Nephron (organoid): ENCODE results near the gene VSIG1.

Source experiments
- H3K27ac Mint-ChIP-seq, 3 experiments: 2 replicates each; pipeline ENCODE4 v1.8.0; 2020; ENCODE audit warnings: mixed read lengths in 3 of 3, mild to moderate bottlenecking in 2 of 3, moderate library complexity in 1 of 3
- H3K27me3 Mint-ChIP-seq: 2 replicates; pipeline ENCODE4 v1.8.0; 2021; ENCODE audit warnings: low read depth, mild to moderate bottlenecking, moderate library complexity, mixed read lengths
- H3K36me3 Mint-ChIP-seq: 2 replicates; pipeline ENCODE4 v1.8.0; 2020; ENCODE audit warnings: low read depth, mixed read lengths
- H3K4me1 Mint-ChIP-seq: 2 replicates; pipeline ENCODE4 v1.8.0; 2020; ENCODE audit warnings: mixed read lengths
- H3K4me3 Mint-ChIP-seq, 3 experiments: 2 replicates each; pipeline ENCODE4 v1.8.0; 2020; ENCODE audit warnings: mild to moderate bottlenecking in 3 of 3, mixed read lengths in 3 of 3, moderate library complexity in 2 of 3
- H3K9me3 Mint-ChIP-seq: 2 replicates; pipeline ENCODE4 v1.8.0; 2020; ENCODE audit warnings: mixed read lengths
- TF ChIP-seq, protein P1 (sequence below), 3 experiments: fragments of 200-600 bp; sonication (generic); IDR thresholded peaks; one replicate each; pipeline ENCODE4 v1.5.0; 2021; ENCODE audit warnings: antibody characterized with exemption in 3 of 3; ENCODE audit not compliant: unreplicated experiment in 3 of 3

VSIG1 gene

DNA sequence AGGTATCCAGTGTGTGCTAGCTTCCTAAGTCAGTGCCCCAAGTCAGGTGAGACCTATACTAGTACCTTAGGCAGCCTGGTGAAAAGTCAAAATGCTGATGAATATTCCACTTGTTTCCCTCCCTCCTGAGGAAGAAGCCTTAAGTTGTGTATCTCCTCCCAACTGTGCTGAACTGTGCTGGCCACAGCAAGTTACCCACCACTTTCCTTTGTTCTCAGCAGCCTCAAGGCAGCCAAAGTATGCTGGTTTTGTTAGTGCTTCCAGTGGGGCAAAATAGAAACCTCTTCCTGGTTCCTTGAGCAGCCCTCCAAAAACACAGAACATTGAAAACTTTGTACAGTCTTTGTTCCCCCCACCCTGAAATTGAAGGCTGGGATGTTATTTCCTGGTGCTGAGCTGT, 60.6 kb downstream of the VSIG1 start:
- Mint-ChIP-seq H3K27ac (no peak overlapping the region), H3K9me3 (peaks cover 14% of the 10 kb centered on the region), H3K4me1 (no peaks in the 10 kb centered on the region), H3K4me3 (no peak overlapping the region), H3K36me3 (no peaks in the 10 kb centered on the region), H3K27me3 (peaks cover 3% of the 10 kb centered on the region)
- TF ChIP-seq, protein P1, sequence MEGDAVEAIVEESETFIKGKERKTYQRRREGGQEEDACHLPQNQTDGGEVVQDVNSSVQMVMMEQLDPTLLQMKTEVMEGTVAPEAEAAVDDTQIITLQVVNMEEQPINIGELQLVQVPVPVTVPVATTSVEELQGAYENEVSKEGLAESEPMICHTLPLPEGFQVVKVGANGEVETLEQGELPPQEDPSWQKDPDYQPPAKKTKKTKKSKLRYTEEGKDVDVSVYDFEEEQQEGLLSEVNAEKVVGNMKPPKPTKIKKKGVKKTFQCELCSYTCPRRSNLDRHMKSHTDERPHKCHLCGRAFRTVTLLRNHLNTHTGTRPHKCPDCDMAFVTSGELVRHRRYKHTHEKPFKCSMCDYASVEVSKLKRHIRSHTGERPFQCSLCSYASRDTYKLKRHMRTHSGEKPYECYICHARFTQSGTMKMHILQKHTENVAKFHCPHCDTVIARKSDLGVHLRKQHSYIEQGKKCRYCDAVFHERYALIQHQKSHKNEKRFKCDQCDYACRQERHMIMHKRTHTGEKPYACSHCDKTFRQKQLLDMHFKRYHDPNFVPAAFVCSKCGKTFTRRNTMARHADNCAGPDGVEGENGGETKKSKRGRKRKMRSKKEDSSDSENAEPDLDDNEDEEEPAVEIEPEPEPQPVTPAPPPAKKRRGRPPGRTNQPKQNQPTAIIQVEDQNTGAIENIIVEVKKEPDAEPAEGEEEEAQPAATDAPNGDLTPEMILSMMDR (IDR thresholded peaks at IDR 0.05; ENCODE audit: unreplicated experiment in 3 of 3) = no peak

DNA sequence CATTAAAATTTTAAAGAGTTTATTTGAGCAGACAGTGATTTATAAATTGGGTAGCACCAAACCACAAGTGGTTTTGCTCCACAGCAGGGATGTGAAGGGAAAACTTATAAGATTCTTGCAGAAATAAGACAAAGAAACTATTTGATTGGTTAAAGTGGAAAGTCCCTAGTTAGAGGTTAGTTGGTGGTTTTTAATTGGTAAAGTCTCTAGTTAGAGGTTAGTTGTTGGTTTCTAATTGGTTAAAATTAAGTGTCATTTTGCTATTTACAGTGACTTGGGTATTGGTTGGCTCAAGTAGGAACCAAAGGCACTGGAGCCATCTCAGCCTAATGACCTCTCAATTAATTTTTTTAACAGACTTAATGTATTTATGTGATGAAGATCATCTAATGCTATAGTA, 69.7 kb downstream of the VSIG1 start:
- H3K4me3 Mint-ChIP-seq = no peak overlapping the region
- peaks cover 27% of the 10 kb centered on the region for H3K4me1 Mint-ChIP-seq
- H3K9me3 Mint-ChIP-seq = peaks cover 5% of the 10 kb centered on the region
- peaks cover 5% of the 10 kb centered on the region for H3K27me3 Mint-ChIP-seq
- no peaks in the 10 kb centered on the region for H3K36me3 Mint-ChIP-seq
- TF ChIP-seq, protein P1 (IDR thresholded peaks at IDR 0.05; ENCODE audit: unreplicated experiment in 3 of 3) = no peak
- no peak overlapping the region for H3K27ac Mint-ChIP-seq

DNA sequence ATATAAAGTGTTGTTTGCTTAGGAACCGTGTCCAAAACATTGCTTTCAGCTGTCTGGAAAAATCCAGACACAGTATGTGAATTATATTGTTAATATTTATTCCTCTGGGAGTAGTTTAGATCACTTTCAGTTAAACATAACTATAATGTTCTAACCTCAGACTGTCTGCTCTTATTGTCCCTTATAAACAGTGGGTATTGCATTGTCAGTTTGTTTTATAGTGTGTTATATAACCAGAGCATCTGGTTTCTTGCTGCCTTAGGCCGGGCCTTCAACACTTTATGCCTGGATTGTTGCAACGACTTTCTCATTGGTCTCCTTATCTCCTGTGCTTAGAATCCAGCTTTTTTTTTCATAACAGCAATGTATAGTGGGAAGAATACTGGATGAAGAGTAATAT, 73.1 kb downstream of the VSIG1 start:
- H3K27me3 Mint-ChIP-seq = peaks cover 8% of the 10 kb centered on the region
- peaks cover 47% of the 10 kb centered on the region for H3K4me1 Mint-ChIP-seq
- no peaks in the 10 kb centered on the region for H3K36me3 Mint-ChIP-seq
- TF ChIP-seq, protein P1 (IDR thresholded peaks at IDR 0.05; ENCODE audit: unreplicated experiment in 3 of 3) = no peak
- H3K9me3 Mint-ChIP-seq = no peaks in the 10 kb centered on the region
- no peak overlapping the region for H3K4me3 Mint-ChIP-seq
- peak overlapping the region; percentile 9 to 55 (median 23) for H3K27ac Mint-ChIP-seq

DNA sequence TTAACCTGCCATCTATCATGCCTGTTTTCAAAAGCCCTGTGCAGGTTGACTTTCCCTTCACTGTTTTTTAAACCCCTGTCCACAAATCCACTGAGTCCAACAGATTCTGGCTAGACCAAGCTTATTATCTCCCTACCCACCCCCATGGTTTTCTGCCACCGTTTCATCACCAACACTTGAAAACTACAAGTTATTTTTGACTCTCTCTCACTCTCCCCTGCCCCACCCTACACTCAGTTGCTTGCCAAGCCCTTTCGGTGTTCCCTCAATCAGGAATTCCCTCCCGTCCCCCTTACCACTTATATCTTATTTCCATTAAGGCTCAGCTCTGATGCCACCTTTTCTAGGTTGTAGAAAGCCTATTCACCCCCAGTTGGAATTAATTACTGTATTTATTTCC, 76.4 kb downstream of the VSIG1 start:
- Mint-ChIP-seq H3K36me3 (no peaks in the 10 kb centered on the region), H3K27me3 (peaks cover 3% of the 10 kb centered on the region), H3K9me3 (no peaks in the 10 kb centered on the region), H3K4me1 (peaks cover 48% of the 10 kb centered on the region), H3K4me3 (no peak overlapping the region), H3K27ac (peak overlapping the region in 2 of 3 experiments; percentile 5 to 17)
- TF ChIP-seq, protein P1 (IDR thresholded peaks at IDR 0.05; ENCODE audit: unreplicated experiment in 3 of 3) = no peak

DNA sequence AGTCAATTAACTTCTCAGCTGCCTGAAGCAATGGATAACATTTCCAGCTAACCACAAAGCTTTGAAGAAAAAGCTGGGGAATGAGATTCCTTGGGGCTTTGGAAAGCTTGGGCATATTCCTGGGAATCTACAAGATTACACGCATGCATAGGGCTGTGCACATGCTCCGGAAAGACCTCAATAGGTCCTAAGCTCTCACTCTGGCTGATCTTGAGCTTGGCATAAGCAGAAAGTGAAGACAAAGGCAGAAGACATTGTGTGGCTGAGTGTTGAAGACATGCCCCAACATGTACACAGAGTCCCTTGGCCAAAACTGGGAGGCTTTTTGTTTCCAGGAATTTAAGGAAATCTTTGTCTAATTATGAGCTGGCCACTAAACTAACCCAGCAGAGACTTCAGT, 77.9 kb downstream of the VSIG1 start:
- TF ChIP-seq, protein P1 (IDR thresholded peaks at IDR 0.05; ENCODE audit: unreplicated experiment in 3 of 3) = no peak
- Mint-ChIP-seq H3K27me3 (peaks cover 3% of the 10 kb centered on the region), H3K4me3 (no peak overlapping the region), H3K9me3 (no peaks in the 10 kb centered on the region), H3K27ac (peak overlapping the region; percentile 11 to 62 (median 37)), H3K4me1 (peaks cover 36% of the 10 kb centered on the region), H3K36me3 (peaks cover 11% of the 10 kb centered on the region)

DNA sequence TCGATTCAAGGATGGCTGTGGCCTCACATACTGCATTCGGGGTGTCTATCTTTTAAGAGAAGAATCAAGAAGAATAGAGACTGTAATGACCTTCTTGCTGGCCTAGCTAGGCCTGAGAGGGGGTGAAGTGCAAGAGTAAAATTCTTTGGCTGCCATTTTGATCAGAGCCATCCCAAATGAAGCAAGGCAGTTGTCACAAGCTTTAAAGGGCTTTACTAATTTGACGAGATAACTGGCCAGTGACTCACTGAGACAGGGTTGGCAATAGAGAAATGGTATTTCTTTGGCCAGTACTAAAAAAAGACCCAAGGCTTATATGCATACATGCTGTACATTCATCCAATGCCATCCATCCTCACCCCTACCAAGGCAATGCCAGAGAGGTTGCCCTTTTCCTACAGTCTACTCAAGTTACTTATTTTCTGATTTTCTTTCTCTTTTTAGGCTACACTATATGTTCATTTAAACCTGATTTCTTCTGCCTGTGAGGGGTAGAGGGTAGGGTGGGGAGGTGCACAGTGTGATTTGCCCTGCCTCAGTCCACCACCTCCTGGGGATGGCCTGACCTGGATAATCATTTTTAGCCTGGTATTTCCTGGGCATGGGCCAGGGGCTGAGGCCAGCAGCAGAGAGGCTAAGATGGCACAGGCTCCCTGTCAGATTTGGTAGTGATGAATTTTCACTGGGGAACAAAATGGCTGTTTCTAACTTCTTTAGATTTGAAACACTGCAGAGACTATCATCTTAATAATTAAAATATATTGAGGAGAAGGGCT, 78.9 kb downstream of the VSIG1 start:
- no peaks in the 10 kb centered on the region for H3K9me3 Mint-ChIP-seq
- peaks cover 27% of the 10 kb centered on the region for H3K4me1 Mint-ChIP-seq
- no peak overlapping the region for H3K4me3 Mint-ChIP-seq
- peaks cover 15% of the 10 kb centered on the region for H3K36me3 Mint-ChIP-seq
- no peak overlapping the region for H3K27ac Mint-ChIP-seq
- TF ChIP-seq, protein P1 (IDR thresholded peaks at IDR 0.05; ENCODE audit: unreplicated experiment in 3 of 3) = no peak
- peaks cover 3% of the 10 kb centered on the region for H3K27me3 Mint-ChIP-seq
